Lower lobe of right lung (tissue), 2 donors: Measurements from ENCODE around the gene MTMR12. TPM values are rescaled to one million over a fixed set of nuclear protein-coding genes. Genes with fewer than 3 reads are reported as not detected.

Experiments used
- ATAC-seq, 2 donors: fragments of 200-7000 bp; cut with Tn5 transposase; one replicate each; pipeline ENCODE4 v1.9.1; 2020 to 2022; ENCODE audit warnings: mild to moderate bottlenecking in 2 of 2, moderate library complexity in 2 of 2
- DNase-seq: peaks from one replicate; pipeline ENCODE4 v3.0.0-alpha.2; 2020
- H3K27ac ChIP-seq: fragments of 200-600 bp; one replicate; pipeline ENCODE4 v1.8.0; 2022
- H3K27me3 ChIP-seq: fragments of 200-600 bp; one replicate; pipeline ENCODE4 v1.8.0; 2022; ENCODE audit warnings: low read depth
- H3K36me3 ChIP-seq: fragments of 200-600 bp; one replicate; pipeline ENCODE4 v1.8.0; 2022; ENCODE audit warnings: mild to moderate bottlenecking
- H3K4me1 ChIP-seq: fragments of 200-600 bp; one replicate; pipeline ENCODE4 v1.8.0; 2022
- H3K4me3 ChIP-seq: fragments of 200-600 bp; one replicate; pipeline ENCODE4 v1.8.0; 2022; ENCODE audit warnings: mild to moderate bottlenecking
- H3K9me3 ChIP-seq: fragments of 200-600 bp; one replicate; pipeline ENCODE4 v1.8.0; 2022
- CTCF ChIP-seq: fragments of 200-600 bp; IDR thresholded peaks from one replicate; pipeline ENCODE4 v1.8.0; 2022; ENCODE audit warnings: antibody characterized with exemption, mild to moderate bottlenecking
- intact Hi-C: fragments of 100-400 bp; cut with DNase I; formaldehyde crosslinking; loops from one replicate; pipeline ENCODE4 v1.11.0; 2022
- total RNA-seq: library from RNA; stranded (reverse); fragmentation: NEBNext Ultra II Directional; extraction: Animal tissue kit (Norgen Biotek cat#: 25700); gene quantifications from one replicate; pipeline ENCODE4 v1.2.1, GENCODE V29; 2021
- donor health status: DM: no; HTN: yes; CAD: no; lungs with severe emphysema.

The MTMR12 gene
- total RNA-seq, 1 donor from 2014 or later, result 39.3 TPM

- peaks cover 39% of the 10 kb centered on the region for H3K36me3 ChIP-seq
- H3K27ac ChIP-seq, result no peak overlapping the region
- H3K9me3 ChIP-seq, result no peaks in the 10 kb centered on the region
- no peak for TF ChIP-seq CTCF
- intact Hi-C loops, result no loop called here
- H3K27me3 ChIP-seq, result no peaks in the 10 kb centered on the region
- peaks cover 42% of the 10 kb centered on the region for H3K4me1 ChIP-seq
- DNase-seq, result no peak
- no peak for ATAC-seq
- no peak overlapping the region for H3K4me3 ChIP-seq
Observed at GRCh38 chr5:32231241-32231640, 81.5 kb downstream of the MTMR12 start.

- no peak for TF ChIP-seq CTCF
- peaks cover 42% of the 10 kb centered on the region for H3K4me1 ChIP-seq
- no peak for DNase-seq
Observed at GRCh38 chr5:32230356-32231099, 82.2 kb downstream of the MTMR12 start.

GRCh38 chr5:32229586-32229985 is 83.2 kb downstream of the MTMR12 start:
- no peak overlapping the region for H3K4me3 ChIP-seq
- DNase-seq (no peak), ATAC-seq (no peak)
- peaks cover 23% of the 10 kb centered on the region for H3K36me3 ChIP-seq
- no peak for TF ChIP-seq CTCF
- intact Hi-C loops, result no loop called here
- H3K27me3 ChIP-seq, result no peaks in the 10 kb centered on the region
- no peaks in the 10 kb centered on the region for H3K9me3 ChIP-seq
- H3K4me1 ChIP-seq, result peaks cover 39% of the 10 kb centered on the region
- no peak overlapping the region for H3K27ac ChIP-seq

More at GRCh38 chr5:32230356-32231099, 82.2 kb downstream of the MTMR12 start:
- H3K36me3 ChIP-seq, result peaks cover 32% of the 10 kb centered on the region
- no peak for ATAC-seq
- no peak overlapping the region for H3K27ac ChIP-seq
- intact Hi-C loops, result no loop called here
- no peaks in the 10 kb centered on the region for H3K9me3 ChIP-seq
- no peak overlapping the region for H3K4me3 ChIP-seq
- H3K27me3 ChIP-seq, result no peaks in the 10 kb centered on the region

GRCh38 chr5:32228816-32229215 is 83.9 kb downstream of the MTMR12 start:
- Histone ChIP-seq H3K27me3 (no peaks in the 10 kb centered on the region), H3K4me1 (peaks cover 32% of the 10 kb centered on the region), H3K4me3 (no peak overlapping the region), H3K27ac (no peak overlapping the region), H3K36me3 (peaks cover 18% of the 10 kb centered on the region), H3K9me3 (no peaks in the 10 kb centered on the region)
- DNase-seq (no peak), ATAC-seq (no peak)
- no peak for TF ChIP-seq CTCF
- intact Hi-C loops, result no loop called here

GRCh38 chr5:32225445-32225844 is 87.3 kb downstream of the MTMR12 start:
- peak overlapping the region; percentile 38 for H3K27ac ChIP-seq
- DNase-seq, result no peak
- peaks cover 18% of the 10 kb centered on the region for H3K36me3 ChIP-seq
- intact Hi-C loops, result no loop called here
- no peak overlapping the region for H3K4me3 ChIP-seq
- H3K27me3 ChIP-seq, result no peaks in the 10 kb centered on the region
- ATAC-seq, result peak; percentile 73 to 83
- no peak for TF ChIP-seq CTCF
- H3K9me3 ChIP-seq, result no peaks in the 10 kb centered on the region
- H3K4me1 ChIP-seq, result peaks cover 3% of the 10 kb centered on the region
